GM21528 (cell line): ENCODE measurements around the gene WHAMM.
"Not testable (repeated sequence)": the region's sequence is repeated elsewhere in the genome, so short reads cannot be mapped to it uniquely, and the experiment has no call there.

Experiments used
- ATAC-seq: cut with Tn5 transposase; IDR thresholded peaks from one replicate; pipeline ENCODE4 v1.9.1; 2021; ENCODE audit warnings: mild to moderate bottlenecking, moderate library complexity; ENCODE audit not compliant: unreplicated experiment, low FRiP score

Gene WHAMM

DNA sequence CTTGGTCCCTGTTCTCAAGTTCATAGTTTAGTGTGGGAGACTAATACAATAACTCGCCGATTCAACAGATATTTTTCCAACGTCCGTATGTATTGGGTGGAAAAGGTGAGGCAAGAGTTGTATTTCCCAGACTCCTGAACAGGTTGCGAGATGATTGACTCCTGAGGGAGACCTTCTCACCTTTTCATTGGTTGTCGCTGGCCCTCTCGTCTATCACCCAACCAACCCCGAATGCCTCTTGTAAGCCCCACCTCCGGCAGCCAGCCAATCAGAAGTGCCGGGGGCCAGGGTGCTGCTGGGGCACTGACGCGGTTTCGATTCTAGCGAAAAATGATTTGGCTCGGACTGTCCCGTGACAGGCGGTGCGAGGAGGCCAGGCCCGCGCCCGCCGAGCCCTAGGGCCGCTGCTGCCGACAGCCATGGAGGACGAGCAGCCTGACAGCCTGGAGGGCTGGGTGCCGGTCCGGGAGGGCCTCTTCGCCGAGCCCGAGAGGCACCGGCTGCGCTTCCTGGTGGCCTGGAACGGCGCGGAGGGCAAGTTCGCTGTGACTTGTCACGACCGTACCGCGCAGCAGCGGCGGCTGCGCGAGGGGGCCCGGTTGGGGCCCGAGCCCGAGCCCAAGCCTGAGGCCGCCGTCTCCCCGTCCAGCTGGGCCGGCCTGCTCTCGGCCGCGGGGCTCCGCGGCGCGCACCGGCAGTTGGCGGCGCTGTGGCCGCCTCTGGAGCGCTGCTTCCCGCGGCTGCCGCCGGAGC is at the start of gene WHAMM:
TSS of gene WHAMM (plus strand) at position 321 of the 753 bp plus-strand sequence. CDS start at position 420, 99 bp downstream.
- peak; percentile 82 for ATAC-seq

GRCh38 chr15:82763361-82764116 is 45.9 kb upstream of the WHAMM start:
- ATAC-seq = no peak

- no peak for ATAC-seq
Observed at GRCh38 chr15:82764117-82764490, 45.3 kb upstream of the WHAMM start.

- ATAC-seq = no peak
Observed at GRCh38 chr15:82764740-82765139, 44.7 kb upstream of the WHAMM start.

DNA sequence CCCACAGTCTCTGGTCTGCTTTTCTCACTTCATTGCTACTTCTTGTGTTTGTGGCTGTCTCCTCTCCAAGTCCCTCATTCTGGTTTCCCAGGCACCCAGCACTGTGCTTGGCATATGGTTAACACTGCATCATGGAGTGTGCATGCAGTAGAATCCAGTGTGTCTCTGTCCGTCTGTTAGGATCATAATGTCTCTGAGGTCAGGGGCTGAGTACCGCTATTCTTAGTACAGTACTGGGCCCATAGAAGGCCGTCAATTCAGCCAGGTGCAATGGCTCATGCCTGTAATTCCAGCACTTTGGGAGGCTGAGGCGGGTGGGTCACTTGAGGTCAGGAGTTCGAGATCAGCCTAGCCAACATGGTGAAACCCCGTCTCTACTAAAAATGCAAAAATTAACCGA is 43.2 kb upstream of the WHAMM start:
- not testable (repeated sequence) for ATAC-seq

- no peak for ATAC-seq
Observed at GRCh38 chr15:82767163-82767829, 42.1 kb upstream of the WHAMM start.

DNA sequence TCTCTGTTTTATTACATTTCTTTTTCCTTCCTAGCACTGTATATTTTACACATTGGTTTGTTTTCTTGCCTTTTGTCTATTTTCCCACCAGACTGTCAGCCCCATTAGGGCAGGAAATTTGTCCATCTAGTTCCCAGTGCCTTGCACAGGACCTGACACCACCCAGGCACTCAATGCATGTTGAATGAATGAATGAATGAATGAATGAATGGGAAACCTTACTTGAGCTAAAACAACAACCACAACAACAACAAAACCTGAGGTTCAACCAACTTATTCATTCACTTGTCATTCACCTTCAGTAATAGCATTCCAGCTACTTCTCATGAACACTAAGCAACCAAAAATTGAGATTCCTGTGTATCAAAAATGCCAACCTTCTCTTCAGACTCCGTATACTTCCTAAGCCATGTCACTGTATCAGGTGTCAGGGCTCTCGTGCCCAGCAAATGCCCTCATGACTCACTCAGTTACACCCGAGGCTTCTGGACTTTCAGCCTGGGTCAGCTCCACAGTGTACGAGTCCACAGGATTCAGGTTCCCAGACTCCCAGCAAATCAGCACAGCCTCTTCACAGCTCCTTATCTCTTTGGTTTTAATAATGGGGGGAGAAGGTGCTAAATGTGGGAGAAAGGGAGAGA is 40.9 kb upstream of the WHAMM start:
- no peak for ATAC-seq

DNA sequence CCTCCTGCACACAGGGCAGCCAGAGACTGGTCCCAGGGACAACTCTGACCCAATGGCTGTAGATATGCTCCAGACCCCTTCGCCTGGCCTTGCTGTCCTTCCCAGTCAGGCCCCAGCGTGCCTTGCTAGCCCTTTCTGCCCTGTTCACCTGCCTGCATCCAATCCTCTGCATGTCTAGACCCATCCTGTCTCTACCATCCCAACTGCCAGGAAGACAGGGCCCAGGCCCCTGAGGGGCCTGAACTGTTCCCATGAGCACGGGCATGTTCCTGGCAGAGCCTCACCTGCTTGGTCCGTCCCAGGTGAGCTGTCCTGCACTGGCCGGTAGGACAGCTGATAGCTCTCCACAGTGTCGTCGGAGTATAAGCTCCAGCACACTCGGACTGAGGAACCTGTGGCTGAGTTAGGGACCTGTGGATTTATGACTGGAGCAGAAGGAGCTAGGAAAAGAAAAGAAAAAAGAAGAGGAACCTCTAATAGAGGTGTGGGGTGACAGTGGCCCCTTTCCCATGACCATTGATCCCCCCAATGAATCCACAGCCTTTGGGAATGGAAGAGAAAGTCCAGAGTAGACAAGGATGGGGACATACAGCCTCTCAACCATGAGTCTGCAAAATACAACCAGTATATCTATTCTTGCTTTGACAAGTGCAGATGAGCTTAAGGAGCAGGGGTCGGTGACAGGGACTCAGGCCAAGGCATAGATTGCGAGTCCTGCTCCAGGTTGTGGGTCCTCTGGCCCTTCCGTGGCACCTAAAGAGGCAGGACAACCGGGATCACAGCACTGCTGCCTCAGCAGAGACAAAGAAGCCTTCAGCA is 37.4 kb upstream of the WHAMM start:
- no peak for ATAC-seq

GRCh38 chr15:82774496-82774895 is 34.9 kb upstream of the WHAMM start:
- ATAC-seq = no peak

- ATAC-seq = no peak
Observed at GRCh38 chr15:82778755-82779154, 30.7 kb upstream of the WHAMM start.

DNA sequence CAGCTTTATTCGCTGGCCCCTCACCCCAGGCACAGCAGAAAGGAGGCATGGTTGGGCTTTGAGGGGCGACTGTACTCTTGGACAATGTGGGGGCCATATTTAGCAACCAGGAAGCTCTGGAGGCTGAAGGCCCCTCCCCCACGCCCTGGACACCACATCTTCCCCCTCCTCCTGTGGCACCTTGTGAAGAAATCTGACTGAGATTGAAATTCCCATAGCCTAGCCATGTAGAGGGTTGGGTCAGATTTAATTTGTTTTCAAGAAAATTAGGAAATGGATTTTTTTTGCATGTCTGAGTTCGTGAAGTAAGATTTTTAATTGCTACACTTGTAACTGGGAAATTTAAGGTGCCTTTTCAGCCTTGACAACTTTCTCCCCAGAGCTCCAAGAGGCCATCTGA is 28.1 kb upstream of the WHAMM start:
- no peak for ATAC-seq

GRCh38 chr15:82788496-82788895 is 20.9 kb upstream of the WHAMM start:
- ATAC-seq = no peak

DNA sequence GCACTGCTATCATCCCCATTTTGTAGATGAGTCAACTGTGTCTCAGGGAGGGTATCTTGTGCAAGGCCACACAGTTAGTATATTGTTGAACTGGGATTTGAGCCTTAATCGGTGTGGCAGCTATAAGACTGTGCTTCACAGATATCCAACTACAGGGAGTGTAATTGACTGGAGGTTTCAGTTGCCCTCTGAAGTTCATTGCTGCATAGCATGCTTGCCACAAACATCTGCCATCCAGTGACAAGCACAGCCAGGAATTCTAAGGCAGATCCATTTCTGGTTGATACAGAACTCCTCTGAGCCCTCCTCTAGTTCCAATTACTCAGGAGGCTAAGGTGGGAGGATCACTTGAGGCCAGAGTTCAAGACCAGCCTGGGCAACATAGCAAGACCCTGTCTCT is 19.9 kb upstream of the WHAMM start:
- no peak for ATAC-seq

GRCh38 chr15:82790321-82790720 is 19.1 kb upstream of the WHAMM start:
- no peak for ATAC-seq

DNA sequence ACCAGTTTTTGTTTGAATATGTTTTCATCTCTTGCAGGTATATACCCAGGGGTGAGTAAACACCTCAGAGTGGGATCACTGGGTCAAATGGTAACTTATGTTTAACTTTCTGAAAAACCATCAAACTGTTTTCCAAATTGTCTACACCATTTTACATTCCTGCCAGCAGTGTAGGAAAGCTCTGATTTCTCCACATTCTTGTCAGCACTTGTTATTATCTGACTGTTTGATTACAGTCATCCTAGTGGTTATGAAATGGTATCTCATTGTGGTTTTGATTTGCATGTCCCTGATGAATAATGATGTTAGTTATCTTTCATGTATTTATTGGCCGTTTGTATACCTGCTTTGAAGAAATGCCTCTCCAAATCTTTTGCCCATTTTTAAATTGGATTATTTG is 17.4 kb upstream of the WHAMM start:
- no peak for ATAC-seq

DNA sequence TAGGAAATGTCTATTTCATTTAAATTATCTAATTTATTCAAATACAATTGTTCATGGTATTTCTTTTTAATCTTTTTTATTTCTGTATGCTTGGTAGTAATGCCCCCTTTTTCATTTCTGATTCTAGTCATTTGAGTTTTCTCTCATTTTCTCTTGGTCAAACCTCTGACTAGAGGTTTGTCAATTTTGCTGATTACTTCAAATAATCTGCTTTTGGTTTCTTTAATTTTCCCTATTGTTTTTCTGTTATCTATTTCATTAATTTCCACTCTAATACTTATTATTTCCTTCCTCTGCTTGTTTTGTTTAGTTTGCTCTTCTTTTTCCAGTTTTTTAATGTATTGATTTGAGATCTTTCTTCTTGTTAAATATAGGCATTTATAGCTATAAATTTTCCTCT is 15.7 kb upstream of the WHAMM start:
- no peak for ATAC-seq

- ATAC-seq = no peak
Observed at GRCh38 chr15:82798104-82798503, 11.3 kb upstream of the WHAMM start.

DNA sequence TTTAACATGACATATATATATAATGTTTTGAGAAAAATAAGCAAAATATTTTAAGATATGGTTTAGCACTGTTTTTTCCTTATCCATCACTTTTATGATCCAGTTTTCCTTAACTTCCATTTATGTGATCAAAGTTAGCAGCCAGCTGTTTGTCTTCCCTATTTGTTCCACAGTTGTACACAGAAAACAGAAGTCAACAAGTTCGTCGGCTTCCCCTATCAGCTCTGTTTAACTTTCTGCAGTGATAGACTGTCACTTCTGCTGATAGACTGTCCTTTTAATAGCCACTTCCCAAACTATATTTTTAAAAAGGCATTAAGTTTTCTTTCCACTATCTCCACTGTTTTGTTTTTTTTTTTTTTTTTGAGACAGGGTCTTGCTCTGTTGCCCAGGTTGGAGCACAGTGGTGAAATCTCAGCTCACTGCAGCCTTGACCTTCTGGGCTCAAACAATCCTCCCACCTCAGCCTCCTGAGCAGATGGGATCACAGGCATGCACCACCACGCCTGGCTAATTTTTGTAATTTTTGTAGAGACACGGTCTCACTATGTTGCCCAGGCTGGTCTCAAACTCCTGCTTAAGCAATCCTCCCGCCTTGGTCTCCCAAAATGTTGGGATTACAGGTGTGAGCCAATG is 10.8 kb upstream of the WHAMM start:
- ATAC-seq = no peak

DNA sequence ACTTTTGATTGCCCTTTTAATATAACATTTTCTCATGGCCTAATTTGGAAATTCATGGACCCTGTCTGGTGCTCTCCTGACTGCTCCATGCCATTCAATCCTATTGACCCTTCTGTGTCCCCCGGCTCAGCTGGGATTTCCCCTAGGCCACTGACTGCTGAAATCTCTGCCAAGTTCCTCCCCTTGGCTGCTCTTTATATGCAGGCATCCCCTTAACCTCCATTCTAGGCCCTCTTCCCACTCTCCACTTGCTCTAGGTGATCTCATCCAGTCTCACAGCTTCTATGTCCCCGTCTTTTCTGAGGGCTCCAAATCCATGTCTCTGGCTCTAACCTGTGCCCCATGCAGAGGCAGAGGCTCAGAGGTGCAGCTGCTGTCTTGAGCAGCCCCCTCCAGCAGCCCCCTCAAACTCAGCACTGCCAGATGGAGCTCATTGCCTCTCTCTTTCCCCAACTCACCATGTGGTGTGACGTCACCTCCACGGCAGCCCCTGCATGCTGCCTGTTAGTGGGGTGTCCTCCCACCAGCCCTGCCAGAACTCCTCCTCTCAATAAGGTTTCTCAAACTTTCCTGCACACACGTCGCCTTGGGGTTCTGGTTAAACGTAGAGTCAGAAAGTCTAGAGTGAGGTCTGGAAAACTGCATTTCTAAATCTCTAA is 10.1 kb upstream of the WHAMM start:
- no peak for ATAC-seq
